Medulla oblongata (tissue), 1 donor: Measurements from ENCODE around the gene CBARP.
A peak's percentile ranks its signal among the peaks of the same experiment; 100 is the strongest.

ENCODE experiments used
- DNase-seq: peaks from one replicate; pipeline ENCODE4 v3.0.0-alpha.2; 2015; ENCODE audit errors: extremely low spot score

Gene CBARP

DNA sequence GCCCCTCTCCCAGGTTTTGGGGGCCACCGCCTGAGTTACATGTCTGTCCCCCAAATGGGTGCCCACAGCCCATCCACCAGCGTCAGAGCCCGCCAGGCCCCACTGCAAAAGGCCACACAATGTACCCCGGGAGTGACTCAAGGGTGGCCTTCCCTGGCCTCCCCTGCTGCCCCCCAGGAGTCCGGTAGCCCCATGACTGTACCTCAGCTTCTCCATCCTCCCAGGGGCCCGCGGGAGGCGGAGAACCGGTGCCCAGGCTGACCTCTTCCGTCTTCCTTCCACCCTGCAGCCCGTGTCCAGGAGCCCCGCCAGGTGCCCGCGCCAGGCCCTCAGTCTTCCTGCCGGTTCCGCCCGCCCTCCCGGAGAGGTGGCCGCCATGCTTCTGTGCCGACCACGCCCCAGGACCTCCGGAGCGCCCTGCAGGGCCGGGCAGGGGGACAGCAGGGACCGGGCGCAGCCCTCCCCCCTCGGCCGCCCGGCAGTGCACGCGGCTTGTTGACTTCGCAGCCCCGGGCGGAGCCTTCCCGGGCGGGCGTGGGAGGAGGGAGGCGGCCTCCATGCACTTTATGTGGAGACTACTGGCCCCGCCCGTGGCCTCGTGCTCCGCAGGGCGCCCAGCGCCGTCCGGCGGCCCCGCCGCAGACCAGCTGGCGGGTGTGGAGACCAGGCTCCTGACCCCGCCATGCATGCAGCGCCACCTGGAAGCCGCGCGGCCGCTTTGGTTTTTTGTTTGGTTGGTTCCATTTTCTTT is 10.3 kb downstream of the CBARP start:
- no peak for DNase-seq

DNA sequence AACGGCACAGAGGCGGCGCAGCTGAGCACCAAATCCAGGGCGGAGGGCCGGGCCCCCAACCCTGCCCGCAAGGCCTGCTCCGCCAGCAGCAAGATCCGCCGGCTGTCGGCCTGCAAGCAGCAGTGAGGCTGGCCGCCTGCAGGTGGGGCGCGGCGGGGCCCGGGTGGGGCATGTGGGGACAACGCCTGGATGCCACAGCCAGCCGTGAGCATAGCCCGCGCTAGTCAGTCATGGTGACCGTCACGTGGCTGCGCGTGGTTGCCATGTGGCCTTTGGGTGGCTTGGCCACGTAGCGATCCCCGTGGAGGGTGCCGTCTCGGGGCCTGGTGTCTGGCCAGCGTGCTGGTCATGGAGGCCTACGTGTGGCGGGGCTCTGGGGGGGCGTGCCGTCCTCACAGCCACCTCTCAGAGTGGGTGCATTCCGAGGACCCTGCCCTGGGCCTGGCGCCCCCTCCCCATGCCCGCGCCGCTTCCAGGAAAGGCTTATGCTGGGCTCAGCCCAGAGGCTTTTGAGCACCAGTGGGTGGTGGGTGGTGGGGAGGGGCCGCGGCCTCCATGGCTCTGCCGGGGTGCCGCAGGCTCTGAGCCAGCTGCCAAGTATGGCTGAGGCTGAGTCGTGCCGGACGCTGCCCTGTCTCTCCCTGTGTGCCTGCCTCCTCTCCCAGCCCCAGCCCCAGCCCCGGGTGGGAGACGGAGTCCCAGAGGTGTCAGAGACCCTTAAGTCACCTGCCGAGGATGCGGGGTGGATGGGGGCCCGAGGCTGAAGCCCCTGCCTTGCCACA is 11.1 kb downstream of the CBARP start:
- DNase-seq: no peak

DNA sequence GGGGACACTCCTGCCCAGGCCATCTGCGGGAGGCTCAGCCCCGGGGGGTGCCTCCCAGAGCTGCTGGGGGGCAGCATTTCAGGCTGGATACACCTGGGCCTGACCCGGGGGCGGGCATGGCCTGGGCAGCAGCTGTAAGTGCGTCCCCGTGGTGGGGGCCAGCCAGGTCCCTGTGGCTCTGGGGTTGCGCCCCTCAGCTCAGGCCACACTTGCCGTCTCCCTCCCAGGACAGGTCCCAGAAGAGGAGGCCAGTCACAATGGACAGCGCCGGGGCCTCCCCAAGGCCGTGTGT is 11.6 kb downstream of the CBARP start:
- DNase-seq: no peak

DNA sequence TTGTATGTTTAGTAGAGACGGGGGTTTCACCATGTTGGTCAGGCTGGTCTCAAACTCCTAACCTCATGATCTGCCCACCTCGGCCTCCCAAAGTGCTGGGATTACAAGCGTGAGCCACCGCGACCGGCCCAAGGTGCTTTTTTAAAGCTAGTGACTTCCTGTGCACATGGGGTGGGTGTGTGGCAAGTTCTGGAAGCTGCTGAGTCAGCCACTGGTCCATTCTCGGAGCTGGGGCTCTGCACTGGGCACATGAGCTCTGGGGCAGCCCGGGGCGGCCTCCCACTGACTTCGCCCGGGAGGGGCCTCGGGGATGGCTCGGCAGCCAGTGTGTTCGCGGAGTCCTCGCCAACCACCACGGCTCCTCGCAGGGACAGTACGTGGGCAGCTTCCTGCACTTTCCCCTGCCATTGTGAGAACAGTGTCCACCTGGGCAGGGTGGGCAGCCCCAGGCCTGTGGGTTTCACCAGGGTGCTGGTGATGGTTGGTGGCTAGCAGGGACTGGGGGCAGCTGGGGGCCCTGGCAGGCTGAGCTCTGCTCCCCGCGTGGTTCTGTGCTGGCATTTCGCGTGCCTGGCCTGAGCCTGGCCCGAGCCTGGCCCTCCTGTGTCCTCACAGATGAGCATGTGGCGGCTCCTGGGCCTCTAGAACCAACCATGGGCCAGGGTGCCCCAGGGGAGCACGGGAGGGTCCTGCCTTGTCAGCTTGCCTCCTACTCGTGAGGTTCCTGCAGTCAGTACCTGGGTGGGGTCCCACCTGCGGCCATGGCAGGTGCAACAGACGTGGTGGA is 12.2 kb downstream of the CBARP start:
- no peak for DNase-seq

DNA sequence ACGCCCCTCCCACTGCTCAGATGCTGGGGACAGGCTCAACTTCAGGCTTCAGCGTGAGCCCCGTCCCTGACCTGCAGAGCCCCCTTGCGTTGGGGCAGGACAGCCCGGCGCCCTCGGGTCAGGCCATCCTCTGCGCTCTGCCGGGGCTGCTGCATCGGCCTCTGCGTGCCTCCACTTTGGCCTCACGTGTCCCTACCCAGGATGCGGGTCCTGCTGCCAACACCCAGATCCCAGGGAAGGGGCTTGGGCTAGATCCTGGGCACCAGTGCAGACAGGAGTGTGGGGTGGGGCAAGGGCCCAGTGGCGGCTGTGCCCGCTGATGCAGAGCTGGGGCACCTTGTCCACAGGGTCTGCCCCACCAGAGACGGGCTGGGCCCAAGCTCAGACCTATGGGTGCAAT is 13.0 kb downstream of the CBARP start:
- DNase-seq: no peak

DNA sequence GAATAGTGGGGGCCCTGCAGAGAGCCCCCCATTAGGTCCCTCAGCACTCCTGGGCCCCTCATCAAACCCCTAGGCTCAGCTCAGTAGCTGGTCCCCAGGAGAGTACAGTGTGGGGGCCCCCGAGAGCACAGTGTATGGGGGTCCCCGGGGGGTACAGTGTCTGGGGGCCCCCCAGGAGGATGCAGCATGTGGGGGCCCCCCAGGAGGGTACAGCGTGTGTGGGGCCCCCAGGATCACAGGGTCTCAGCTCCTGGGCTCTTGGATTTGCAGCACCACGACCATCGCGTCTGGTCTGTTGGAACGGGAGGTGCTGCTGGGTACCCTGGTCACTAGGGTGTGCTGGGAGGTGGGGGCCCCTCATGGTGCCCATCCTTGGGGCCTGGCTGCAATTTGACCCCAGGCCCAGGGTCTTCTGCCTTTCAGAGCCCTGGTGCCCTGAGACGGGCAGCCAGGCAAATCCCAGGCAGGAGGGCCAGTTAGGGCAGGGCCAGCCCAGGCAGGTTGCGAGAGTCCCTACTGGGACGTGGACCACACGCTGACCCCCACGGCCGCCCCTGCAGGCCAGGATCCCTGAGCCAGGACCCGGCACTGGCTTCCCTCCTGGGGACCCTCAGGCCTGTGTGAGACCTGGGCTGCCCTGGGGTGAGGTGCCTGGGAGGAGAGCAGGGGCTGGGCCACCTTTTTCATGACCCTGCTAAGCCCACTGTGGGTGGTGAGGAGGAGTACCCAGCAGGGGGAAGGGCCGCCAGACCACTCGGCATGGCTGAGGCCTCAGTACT is 13.6 kb downstream of the CBARP start:
- no peak for DNase-seq

DNA sequence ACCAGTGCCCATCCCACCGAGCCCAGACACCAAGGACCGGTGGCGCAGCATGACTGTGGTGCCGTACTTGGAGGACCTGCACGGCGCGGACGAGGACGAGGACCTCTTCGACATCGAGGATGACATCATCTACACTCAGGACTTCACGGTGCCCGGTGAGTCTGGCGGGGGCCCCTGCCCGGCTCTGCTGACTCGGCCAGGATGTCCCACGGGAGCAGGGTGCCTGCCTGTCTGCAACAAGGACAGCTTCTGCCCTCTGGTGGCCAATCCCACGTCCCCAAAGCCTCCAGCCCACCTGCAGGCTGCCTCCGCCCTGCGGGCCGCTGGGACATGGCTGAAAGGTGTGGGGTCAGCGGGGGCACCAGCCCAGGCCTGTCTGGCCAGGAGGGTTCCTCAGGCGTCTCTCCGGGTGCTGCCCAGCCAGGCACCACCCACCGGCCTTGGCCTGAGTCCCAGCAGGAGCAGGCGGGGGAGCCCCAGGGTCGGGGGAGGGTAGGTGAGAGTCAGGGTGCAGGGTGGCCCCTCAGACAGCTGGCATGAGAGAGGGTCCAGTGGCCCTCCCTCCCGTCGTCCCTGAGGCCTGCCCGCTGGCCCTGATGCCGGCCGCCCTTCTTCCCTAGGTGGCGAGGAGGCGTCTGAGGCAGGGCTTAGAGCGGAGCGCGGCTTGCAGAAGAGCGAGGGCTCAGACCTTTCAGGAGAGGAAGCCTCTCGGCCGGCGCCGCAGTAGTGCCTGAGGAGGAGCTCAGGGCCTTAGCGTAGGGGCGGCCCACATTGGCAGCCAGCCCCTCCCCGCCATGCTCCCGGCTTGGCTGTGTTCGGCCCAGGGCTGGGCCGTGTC is 14.6 kb downstream of the CBARP start:
- no peak for DNase-seq

DNA sequence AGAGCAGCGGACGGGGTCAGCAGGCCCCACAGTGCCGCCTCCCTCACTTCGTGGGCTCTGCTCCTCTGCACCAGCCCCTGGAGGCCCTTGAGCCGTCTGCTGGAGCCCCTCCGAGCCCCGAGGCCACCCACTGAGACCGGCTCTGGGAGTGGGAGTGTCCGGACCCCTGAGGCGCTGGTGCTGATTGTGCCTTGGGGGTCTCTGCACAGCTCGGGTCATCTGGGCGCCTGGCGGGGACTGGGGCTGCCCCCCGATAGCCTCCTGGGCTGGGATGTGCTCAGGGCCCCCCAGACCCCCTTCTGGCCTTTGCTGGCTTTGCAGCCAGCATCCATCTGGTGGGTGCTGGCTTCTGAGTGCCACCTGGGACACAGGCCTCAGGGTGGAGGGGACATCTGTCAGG is 15.4 kb downstream of the CBARP start:
- no peak for DNase-seq

DNA sequence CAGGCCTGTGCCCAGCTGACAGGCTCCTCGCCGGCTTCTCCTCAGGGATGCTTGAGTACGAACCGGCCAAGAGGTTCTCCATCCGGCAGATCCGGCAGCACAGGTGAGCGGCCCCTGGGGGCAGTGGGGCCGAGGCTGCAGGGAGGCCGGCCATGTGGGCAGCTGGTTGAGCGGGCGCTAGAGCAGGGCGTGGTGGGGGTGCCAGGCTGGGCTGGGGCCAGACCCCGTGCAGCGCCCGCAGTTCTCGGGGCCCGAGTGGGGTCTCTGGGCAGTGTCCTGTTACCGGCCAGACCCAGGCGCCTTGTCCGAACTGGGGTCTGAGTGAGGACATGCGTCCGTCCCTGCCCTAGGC is 15.9 kb downstream of the CBARP start:
- DNase-seq: no peak

DNA sequence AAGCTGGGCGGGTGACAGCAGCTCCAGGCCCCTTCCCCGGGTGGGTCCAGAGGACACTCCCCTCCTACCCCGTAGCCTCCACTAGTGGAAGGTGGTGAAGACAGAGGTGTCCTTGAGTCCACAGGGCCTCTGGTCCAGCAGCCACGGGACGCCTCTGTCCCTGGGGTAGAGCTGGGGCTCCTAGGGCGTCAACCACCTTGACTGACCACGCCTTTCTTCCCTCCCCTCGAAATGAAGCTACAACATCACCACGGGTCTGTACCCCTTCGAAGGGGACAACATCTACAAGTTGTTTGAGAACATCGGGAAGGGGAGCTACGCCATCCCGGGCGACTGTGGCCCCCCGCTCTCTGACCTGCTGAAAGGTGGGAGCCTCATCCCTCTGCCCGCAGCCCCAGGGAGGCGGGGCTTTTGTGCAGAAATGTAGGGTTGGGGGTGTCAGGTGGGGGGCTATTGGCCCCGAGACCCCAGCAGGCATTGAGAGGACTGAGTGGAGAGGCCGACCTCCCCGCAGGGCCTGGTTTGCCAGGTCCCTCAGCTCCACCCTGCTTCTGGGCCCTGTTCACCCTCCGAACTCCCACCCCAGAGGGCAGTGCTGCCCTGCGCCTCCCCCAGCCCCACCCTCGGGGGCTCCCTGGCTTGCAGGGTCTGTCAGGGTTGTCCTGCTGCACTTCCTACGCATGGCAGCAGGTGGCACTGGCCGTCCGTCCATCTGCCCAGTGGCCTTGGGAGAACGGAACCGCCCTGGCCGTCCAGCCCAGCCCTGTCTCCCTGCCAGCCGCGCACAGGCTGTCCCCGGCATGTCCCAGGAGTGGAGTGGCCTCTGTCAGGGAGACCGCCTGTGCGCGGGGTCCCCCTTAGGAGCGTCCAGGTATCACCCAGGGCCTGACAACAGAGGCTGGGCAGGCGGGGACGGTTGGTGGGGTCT is 16.6 kb downstream of the CBARP start:
- peak; percentile 67 for DNase-seq

DNA sequence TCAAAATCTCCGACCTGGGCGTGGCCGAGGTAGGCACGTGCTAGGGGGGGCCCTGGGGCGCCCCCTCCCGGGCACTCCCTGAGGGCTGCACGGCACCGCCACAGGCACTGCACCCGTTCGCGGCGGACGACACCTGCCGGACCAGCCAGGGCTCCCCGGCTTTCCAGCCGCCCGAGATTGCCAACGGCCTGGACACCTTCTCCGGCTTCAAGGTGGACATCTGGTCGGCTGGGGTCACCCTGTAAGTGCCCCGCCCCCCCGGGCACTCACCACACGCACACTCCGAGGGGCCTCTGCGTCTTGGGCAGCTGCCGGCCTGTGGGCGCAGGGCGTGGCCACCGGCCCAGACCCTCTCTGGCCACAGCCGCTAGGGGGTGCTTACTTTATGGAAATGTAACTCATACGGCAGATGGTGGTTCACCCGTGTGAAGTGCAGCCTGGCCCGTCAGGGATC is 17.3 kb downstream of the CBARP start:
- no peak for DNase-seq

DNA sequence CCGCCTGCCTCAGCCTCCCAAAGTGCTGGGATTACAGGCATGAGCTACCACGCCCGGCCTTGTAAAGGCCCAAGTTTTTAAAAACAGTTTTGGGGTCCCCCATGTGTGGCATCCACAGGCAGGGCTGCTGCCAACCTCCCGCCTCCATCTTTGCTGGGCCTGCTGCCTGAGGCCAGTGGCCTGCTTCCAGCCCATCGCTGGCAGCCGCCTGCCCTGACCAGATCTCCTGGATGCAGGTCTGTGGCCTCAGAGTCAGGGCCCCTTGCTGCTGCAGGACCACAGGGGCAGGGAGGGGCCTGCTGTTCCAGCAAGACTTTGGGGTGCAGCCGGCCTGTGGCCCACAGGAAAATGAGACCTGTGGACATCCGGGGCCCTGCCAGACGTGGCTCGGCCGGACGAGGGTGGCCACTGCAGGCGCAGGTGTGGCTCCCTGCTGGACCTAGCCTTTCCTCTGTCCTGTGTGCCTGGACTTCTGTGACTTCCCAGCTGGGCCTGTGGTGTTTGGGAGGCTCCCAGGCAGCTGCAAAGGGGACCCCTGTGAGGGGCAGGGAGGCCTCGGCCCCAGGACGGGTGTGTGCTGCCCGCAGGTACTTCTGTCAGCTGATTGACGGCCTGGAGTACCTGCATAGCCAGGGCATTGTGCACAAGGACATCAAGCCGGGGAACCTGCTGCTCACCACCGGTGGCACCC is 17.9 kb downstream of the CBARP start:
- no peak for DNase-seq

DNA sequence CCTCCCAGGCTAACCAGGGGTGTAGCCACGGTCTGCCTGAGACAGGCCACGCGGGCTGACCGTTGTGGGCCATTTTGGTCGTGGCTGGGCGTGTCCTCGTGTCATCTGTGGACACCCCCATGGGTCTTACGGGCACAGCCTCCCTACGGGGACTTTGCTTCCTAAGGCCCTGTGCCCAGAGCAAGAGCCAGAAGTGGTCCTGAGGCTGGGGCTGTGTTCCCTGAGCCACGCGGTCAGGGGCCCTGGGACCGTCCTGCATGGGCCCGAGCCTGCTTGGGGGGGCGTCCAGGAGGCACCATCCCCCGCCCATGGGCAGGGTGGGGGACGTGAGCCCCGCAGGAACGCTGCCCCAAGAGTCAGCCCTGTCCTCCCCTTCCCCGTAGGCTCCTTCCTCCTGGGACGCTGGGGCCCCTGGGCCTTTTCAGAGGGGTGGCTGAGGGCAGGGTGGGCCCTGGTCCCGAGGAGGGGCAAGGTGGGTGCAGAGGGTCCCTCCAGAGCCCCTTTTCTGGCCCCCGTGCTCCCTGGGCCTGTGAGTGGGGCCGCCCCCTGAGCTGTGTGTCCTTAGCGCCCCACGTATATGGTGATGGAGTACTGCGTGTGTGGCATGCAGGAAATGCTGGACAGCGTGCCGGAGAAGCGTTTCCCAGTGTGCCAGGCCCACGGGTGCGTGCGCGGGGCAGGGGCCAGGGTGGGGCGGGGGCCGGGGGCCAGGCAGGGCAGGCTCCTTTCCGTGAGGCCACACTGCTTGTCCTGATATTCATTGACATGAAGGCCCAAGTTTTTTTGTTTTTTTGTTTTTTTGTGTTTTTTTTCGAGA is 18.8 kb downstream of the CBARP start:
- no peak for DNase-seq

DNA sequence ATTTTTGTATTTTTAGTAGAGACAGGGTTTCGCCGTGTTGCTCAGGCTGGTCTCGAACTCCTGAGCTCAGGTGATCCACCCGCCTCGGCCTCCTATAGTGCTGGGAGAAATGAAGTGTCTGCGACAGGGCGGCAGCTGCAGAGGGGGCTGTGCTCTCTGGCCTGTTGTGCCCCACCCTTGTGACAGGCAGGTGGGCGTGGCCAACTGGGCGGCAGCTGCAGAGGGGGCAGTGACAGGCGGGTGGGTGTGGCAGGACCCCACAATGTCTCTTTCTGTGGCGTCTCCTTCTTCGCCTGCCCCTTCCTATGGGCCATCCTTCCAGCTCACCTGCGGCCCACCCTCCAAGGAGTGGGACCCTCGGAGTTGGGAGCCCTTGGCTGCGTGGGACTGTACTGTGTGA is 20.4 kb downstream of the CBARP start:
- no peak for DNase-seq

DNA sequence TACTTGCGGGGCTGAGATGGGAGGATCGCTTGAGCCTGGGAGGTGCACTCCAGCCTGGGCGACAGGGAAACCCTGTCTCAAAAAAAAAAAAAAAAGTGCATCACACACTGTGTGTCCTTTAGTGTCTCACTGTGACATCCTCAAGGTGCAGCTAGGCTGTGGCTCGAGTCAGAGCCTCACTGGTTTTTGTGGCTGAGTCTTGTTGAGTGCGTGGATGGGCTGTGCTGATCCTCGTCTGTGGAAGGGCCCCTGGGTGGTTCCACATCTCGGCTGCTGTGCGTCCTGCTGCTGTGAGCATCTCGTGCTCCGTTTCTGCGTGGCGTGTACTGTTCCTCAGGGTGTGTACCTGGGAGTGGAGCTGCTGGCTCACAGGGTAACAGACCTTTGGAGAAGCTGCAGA is 21.0 kb downstream of the CBARP start:
- DNase-seq: no peak

DNA sequence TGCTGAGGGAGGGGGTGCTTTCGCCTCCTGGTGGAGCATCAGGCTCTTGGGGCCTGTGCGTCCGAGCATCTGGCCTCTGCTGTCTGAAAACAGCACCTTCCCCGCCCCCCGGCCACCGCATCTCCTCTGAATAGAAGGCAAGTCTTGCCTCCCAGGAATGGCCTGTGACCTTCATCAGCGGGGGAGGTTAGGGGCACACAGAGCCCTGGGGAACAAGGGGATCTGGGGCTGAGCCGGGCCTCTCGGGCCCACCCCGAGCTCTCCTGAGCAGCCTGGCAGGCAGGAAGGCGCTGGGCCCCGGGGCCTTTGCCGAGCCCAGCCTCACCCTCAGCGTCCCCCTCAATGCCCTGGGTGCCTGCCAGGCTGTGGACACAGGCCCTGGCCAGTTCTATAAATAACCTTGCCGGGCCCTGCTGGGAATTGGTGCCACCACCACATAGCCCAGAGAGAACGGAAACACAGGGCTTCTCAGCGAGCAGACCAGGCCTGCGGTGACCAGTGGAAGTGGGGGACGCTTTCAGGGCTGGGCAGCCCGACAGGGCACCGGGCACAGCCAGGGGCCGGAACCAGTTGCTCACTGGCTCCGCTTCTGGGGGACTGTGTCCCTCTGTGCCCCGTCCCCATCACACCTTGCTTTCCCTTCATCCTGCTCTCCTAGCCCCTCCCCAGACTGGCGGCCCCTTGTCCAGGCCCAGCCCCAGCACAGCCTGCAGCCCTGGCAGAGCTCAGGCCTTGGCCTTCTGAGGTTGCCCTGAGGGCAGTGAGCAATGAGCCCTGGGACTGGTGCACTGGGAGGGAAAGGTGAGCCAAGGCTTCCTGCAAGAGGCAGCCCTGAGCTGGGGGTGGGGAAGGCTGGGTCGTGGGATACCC is 22.7 kb downstream of the CBARP start:
- DNase-seq: peak; percentile 81

DNA sequence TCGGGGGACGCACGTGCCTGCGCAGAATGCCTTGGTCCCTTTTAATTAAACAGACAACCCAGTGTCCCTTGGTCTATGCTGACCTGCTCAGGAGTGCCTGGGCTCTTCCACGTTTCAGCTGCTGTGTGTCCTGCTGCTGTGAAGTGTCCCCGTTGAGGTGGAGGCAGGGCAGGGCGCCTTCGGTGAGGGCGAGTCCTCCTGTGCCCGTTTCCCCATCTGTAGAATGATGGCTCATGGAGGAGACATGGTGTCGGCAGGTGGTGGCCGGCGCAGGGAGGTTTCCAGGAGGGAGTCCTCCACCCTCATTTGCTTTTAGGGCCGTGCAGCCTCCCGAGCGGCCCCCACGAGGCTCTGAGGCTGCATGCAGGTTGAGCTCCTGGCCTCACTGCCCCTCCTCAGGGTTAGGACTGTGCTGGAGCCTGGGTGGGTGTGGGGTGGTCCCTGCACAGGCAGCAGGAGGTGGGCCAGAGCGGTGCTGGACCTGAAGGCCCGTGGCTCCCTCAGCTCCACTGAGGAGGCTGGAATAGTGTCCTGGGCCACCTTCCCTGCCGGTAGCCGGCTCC is 23.4 kb downstream of the CBARP start:
- no peak for DNase-seq
